ENCODE measurements around the gene CCNYL1. TPM values are rescaled to one million over a fixed set of nuclear protein-coding genes. Genes with fewer than 3 reads are reported as not detected.

CCNYL1 gene
- total and polyA plus RNA-seq, 4 experiments from 2014 or later = 1.00 to 10.5 (median 6.0) TPM

Other genes starting within 250 kb of the CCNYL1 start
- gene CREB1, start 181.7 kb upstream of the CCNYL1 start, total RNA-seq = 100 to 1,000 TPM; 128 TPM
- gene CREB1, start 181.7 kb upstream of the CCNYL1 start, polyA plus RNA-seq = 10 to 100 TPM; 60.0 to 75.8 TPM
- 10 to 100 TPM; 16.6 to 16.9 TPM for gene METTL21A, start 86.2 kb upstream of the CCNYL1 start, total RNA-seq
- 10 to 100 TPM; 26.9 to 38.2 TPM for gene METTL21A, start 86.2 kb upstream of the CCNYL1 start, polyA plus RNA-seq
- gene FZD5, start 58.3 kb downstream of the CCNYL1 start, total RNA-seq = under 1 TPM; 0.33 to 0.38 TPM
- under 1 TPM in 1 of 2 donors, not detected in 1; 0.04 TPM for gene FZD5, start 58.3 kb downstream of the CCNYL1 start, polyA plus RNA-seq